GM19328 (cell line): Measurements from ENCODE around the gene RFNG.

Source experiments
- ATAC-seq: cut with Tn5 transposase; IDR thresholded peaks from one replicate; pipeline ENCODE4 v1.9.1; 2021; ENCODE audit warnings: mild to moderate bottlenecking, moderate library complexity; ENCODE audit not compliant: unreplicated experiment

The RFNG gene

GRCh38 chr17:82090549-82091263, 39.1 kb upstream of the RFNG start:
- ATAC-seq = no peak

DNA sequence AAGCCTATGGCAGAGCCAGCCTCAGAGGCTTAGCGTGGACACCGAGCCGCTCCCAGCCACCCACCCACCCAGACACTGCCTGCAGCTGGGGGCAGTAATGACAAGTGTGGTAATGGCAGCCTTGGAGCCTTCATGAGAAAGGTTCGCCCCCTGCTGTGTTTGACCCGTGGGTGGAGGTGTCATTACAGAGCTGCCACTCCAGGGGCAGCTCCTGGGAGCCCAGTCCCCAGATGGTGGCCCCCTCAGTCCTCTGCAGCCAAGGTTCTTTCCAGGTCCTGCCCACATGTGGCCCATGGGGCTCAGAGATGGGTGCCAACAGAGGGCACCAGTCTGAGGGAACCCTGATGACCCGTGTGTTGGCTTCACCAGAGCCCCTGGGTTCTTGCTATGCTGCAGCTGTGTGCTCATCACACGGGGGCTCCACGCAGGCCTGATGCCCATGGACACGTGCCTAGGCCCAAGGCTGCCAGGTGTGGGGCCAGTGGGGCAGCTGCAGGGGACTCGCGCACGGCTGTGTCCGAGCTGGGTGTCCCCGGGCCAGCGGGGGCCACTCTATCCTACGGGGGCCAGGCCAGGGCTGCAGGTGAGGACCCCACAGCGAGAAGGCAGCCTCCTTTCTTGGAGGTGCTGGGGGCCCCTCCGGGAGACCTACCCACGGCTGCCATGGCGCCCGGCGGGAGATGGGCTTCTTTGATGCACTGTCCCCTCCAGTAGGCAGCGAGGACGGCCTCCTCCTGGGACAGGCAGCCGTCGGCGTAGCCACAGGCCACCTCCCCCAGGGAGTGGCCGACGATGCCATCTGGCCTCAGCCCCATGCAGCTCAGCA, 38.3 kb upstream of the RFNG start:
- ATAC-seq = no peak

- no peak for ATAC-seq
These were observed 37.5 kb upstream of the RFNG start for GRCh38 chr17:82088838-82089722.

- ATAC-seq = no peak
These were observed 36.6 kb upstream of the RFNG start for GRCh38 chr17:82087961-82088837.

DNA sequence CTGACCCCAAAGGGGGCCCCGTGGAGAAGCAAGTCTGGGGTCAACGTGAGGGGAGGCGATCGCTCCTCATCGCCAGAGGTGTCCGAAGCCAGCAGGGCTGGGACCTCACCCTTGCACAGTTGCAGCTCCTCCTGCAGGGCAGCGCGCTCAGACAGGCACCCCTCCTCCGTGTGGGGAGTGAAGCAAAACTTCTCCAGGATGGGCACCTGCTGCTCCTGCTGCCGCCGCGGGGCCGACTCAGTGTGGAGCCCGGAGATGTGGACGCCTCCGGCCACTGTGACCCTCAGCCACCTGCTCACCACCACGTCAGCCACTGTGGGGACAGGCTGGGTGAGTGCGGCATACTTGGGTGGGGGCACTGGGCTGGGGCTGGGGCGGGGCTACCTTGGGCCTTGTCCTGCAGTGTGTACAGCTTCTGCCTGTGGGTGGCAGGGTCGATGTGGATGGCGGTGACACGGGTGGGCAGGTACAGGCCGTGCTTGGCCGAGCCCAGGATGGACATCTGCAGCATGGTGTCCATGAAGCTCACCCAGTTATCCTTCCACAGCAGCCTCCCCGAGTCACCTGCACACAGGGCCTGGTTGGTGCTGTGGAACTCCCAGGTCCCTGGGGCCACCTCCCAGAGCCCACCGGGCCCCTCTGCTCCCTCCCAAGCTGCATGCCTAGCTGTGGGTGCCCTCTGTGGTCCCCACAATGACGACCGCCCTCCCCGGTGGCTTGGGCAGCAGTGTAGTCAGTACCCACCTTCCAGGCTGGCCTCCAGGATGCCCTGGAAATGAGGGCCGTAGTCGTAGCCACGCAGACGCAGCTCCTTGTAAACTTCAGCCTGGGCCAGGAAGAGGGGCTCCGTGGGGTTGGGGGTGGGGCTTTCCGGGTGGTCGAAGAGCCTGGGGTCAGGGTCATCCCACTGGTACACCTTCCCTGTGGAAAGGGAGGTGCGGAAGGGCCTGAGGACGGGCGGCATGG, 35.6 kb upstream of the RFNG start:
- ATAC-seq = no peak

DNA sequence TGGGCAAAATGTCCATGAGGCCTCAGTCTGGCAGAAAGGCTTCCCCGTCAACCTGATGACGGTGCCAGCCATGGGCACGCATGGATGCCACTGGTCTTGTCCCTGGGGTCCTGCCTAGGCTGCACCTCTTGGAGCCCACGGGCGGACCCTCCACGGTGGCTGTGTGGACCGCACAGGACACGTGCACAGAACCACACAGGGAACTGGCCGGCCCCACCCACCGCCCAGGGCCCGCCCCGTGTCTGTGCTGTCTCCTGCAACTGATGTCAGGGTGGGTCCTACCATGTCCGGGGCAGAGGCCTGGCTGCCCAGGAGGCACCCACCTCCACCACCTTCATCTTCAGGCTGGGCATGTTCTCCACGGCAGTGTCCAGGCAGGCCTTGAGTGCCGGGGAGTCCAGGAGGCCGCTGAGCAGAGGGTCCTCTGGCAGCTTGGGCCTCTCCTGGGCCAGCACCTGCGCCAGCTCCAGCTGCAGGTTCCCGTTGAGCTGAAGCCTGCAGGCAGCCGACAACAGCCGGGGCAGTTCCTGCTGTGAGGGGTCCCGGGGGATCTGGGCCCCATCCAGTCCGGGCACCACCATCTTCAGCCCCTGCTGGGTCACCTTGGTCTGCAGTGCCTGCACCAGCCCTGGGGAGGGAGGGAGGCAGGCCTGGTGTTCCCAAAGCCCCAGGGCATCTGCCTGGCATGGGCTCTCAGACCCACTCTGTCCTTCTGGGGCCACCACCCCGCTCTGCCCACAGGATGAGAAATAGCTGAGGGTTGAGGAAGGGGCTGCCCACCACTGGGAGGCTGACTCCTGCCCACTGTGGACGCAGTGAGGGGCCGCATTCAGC, 34.5 kb upstream of the RFNG start:
- ATAC-seq = no peak

- ATAC-seq = no peak
These were observed 33.6 kb upstream of the RFNG start for GRCh38 chr17:82085031-82085861.

- no peak for ATAC-seq
These were observed 32.9 kb upstream of the RFNG start for GRCh38 chr17:82084373-82085030.

DNA sequence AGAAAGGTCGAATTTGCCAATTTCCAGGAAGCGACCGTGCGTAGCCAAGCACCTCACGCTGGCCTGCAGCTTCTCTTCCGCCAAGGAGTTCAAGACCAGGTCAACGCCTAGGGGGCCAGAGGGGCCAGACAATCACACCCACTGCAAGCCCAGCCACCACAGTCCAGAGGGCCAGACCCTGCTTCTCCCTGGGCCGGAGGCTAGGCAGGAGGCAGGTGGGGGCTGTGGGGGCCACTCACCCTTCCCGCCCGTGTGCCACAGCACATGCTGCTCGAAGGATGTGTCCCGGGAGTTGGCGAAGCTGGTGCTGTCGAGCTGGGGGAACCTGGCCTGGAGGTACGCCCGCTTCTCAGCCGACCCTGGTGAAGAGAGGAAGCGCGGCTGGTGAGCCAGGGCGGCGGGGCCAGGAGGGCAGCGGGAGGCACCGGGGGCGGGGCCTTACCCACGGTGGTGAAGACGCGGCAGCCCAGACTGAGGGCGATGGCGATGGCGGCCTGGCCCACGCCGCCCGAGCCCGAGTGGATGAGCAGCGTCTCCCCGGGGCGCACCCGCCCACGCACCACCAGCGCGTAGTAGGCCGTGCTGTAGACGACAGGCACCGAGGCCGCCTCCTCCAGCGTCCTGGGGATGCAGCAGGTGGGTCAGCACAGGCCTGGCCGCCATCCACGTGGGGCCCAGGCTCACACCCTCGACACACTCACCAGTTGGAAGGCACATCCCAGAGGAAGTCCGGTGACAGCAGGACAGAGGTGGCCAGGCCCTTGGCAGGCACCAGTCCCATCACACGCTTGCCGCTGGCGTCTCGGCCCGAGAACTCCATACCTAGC, 32.1 kb upstream of the RFNG start:
- no peak for ATAC-seq

DNA sequence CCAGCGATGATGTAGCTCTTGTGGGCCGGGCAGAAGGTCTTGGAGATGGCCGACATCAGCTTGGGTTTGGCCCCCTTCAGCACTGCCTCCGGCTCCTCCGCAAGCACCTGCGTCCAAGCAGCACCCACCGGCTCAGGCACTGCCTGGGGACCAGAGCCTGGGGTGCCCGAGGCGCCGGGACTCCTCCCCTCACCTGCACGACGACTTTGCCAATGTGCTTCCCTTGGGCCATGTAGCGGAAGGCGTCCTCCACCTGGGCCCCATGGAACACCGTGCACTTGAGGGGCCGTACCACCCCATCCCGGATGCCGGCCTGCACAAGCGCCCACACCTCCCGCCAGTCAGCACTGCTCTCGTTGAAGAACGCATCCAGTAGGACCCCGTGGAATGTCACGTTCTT, 31.4 kb upstream of the RFNG start:
- no peak for ATAC-seq

DNA sequence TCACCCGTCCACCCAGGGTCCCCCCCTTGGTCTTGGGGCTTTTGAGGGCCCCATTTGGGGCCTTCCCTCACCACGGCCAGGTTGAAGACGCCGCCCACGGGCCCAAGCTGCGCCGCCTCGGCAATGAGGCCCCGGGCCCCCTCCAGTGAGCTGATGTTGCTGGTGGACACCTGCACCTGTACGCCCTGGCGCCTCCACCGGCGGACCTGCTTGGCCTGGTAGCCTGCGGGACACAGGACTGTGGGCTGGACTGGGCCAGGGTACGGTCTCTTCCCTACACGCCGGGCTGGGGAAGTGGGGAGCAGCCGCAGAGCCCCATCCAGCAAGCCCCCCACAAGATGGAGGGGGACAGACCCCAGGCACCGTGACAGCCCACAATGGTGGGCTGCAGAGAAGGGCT, 30.8 kb upstream of the RFNG start:
- no peak for ATAC-seq

DNA sequence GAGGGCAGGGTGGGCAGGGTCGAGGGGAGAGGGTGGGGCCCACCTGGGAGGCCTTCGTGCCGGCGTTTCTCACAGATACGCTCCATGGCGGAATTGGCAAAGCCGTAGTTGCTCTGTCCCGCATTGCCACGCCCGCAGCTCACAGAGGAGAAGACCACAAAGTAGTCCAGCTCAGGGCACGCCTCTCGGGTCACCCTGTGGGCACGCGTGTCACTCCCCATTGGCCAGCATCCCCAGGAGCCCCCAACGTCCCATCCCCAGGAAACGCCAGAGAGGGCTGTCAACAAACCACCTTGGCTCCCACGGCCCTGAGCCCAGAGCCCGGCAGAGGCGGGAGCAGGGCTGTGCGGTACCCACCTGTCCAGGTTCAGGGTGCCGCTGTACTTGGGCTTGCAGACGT, 30.4 kb upstream of the RFNG start:
- no peak for ATAC-seq

- no peak for ATAC-seq
These were observed 29.9 kb upstream of the RFNG start for GRCh38 chr17:82081546-82081945.

GRCh38 chr17:82080789-82081464, 29.3 kb upstream of the RFNG start:
- no peak for ATAC-seq

- ATAC-seq = no peak
These were observed 28.6 kb upstream of the RFNG start for GRCh38 chr17:82080048-82080788.
